GM15510 (cell line): ENCODE results near the gene NFYC.

Experiments
- POLR2A ChIP-seq: IDR thresholded peaks from 3 replicates; pipeline ENCODE4 v1.6.1; 2011; ENCODE audit warnings: borderline replicate concordance; ENCODE audit not compliant: insufficient read length; ENCODE audit errors: extremely low read depth

NFYC gene

GRCh38 chr1:40689737-40690136 is 1.8 kb upstream of the NFYC start:
- no peak for TF ChIP-seq POLR2A

GRCh38 chr1:40690771-40691537 is 550 bp upstream of the NFYC start:
- TF ChIP-seq POLR2A = no peak

GRCh38 chr1:40692429-40692895 is 958 bp downstream of the NFYC start:
- no peak for TF ChIP-seq POLR2A

- no peak for TF ChIP-seq POLR2A
These were observed 1.9 kb downstream of the NFYC start for GRCh38 chr1:40693425-40693824.

- TF ChIP-seq POLR2A = no peak
These were observed 2.9 kb downstream of the NFYC start for GRCh38 chr1:40694353-40694874.

GRCh38 chr1:40696294-40696693 is 4.8 kb downstream of the NFYC start:
- TF ChIP-seq POLR2A = no peak

GRCh38 chr1:40697436-40697835 is 5.9 kb downstream of the NFYC start:
- no peak for TF ChIP-seq POLR2A

GRCh38 chr1:40699787-40700186 is 8.3 kb downstream of the NFYC start:
- TF ChIP-seq POLR2A = no peak

GRCh38 chr1:40701684-40702083 is 10.2 kb downstream of the NFYC start:
- TF ChIP-seq POLR2A = no peak

- TF ChIP-seq POLR2A = no peak
These were observed 11.8 kb downstream of the NFYC start for GRCh38 chr1:40703316-40703715.

GRCh38 chr1:40704817-40705733 is 13.6 kb downstream of the NFYC start:
- TF ChIP-seq POLR2A = no peak

GRCh38 chr1:40706626-40707025 is 15.1 kb downstream of the NFYC start:
- no peak for TF ChIP-seq POLR2A

- TF ChIP-seq POLR2A = no peak
These were observed 17.2 kb downstream of the NFYC start for GRCh38 chr1:40708750-40709099.

GRCh38 chr1:40709100-40709801 is 17.7 kb downstream of the NFYC start:
- peak; percentile 50 for TF ChIP-seq POLR2A

GRCh38 chr1:40709802-40710278 is 18.3 kb downstream of the NFYC start:
- no peak for TF ChIP-seq POLR2A
